Transverse colon (tissue), 4 donors: ENCODE measurements around the gene CEND1.

Experiments used
- CTCF ChIP-seq, 5 experiments: fragments of 200-600 bp in 3 of 5; fragments of 450-650 bp in 2 of 5; sonication (generic) in 3 of 5; IDR thresholded peaks; 1 replicate in 2 of 5; 2 replicates in 3 of 5; pipeline ENCODE4 v1.5.1; 2016 to 2017; ENCODE audit warnings: antibody characterized with exemption in 5 of 5, inconsistent platforms in 3 of 5, mild to moderate bottlenecking in 2 of 5, moderate library complexity in 1 of 5
- EP300 ChIP-seq: sonication (generic); formaldehyde crosslinking; IDR thresholded peaks from one replicate; pipeline ENCODE4 v1.6.1; 2017; ENCODE audit warnings: antibody characterized with exemption, low read depth
- POLR2A ChIP-seq: fragments of 450-650 bp; IDR thresholded peaks from one replicate; pipeline ENCODE4 v1.6.1; 2016; ENCODE audit warnings: antibody characterized with exemption, mild to moderate bottlenecking, moderate library complexity
- POLR2AphosphoS5 ChIP-seq, 3 donors: sonication (generic); formaldehyde crosslinking; IDR thresholded peaks; one replicate each; pipeline ENCODE4 v1.6.1; 2016; ENCODE audit warnings: antibody characterized with exemption in 3 of 3

- TF ChIP-seq EP300 (no peak), CTCF (IDR thresholded peaks at IDR 0.05) (no peak), POLR2A (no peak), POLR2AphosphoS5 (IDR thresholded peaks at IDR 0.05) (no peak)
These were observed 23.2 kb upstream of the CEND1 start for GRCh38 chr11:813072-813455.
